ENCODE results near the gene SLC9A6.

Gene SLC9A6

GRCh38 chrX:135985157-135985972, at the start of gene SLC9A6:
SLC9A6 (plus strand) TSS chrX:135985435; CDS start chrX:135985659, 224 bp downstream.
- Mint-ChIP-seq H3K9me3 (no peaks in the 10 kb centered on the region), H3K4me3 (peak within 1 kb of the TSS; percentile 85), H3K36me3 (ENCODE audit: low read depth) (peaks cover 4% of the 10 kb centered on the region), H3K27me3 (peaks cover 28% of the 10 kb centered on the region), H3K4me1 (ENCODE audit: low read depth) (peaks cover 50% of the 10 kb centered on the region), H3K27ac (peak within 1 kb of the TSS; percentile 87)
- DNase-seq: peak; percentile 79

GRCh38 chrX:135944486-135944885, 40.7 kb upstream of the SLC9A6 start:
- Mint-ChIP-seq H3K27me3 (peaks cover 19% of the 10 kb centered on the region), H3K27ac (no peak overlapping the region), H3K4me1 (ENCODE audit: low read depth) (no peaks in the 10 kb centered on the region), H3K36me3 (ENCODE audit: low read depth) (peaks cover 4% of the 10 kb centered on the region), H3K9me3 (no peaks in the 10 kb centered on the region), H3K4me3 (no peak overlapping the region)
- DNase-seq: no peak

- Mint-ChIP-seq H3K4me3 (no peak overlapping the region), H3K27ac (no peak overlapping the region), H3K36me3 (ENCODE audit: low read depth) (no peaks in the 10 kb centered on the region), H3K4me1 (ENCODE audit: low read depth) (no peaks in the 10 kb centered on the region), H3K9me3 (no peaks in the 10 kb centered on the region), H3K27me3 (peaks cover 3% of the 10 kb centered on the region)
- DNase-seq: no peak
Observed at GRCh38 chrX:135951291-135951690, 33.9 kb upstream of the SLC9A6 start.

- Mint-ChIP-seq H3K4me1 (ENCODE audit: low read depth) (peaks cover 19% of the 10 kb centered on the region), H3K27ac (peak overlapping the region; percentile 99), H3K27me3 (peaks cover 10% of the 10 kb centered on the region), H3K9me3 (no peaks in the 10 kb centered on the region), H3K4me3 (peak overlapping the region; percentile 91), H3K36me3 (ENCODE audit: low read depth) (peaks cover 18% of the 10 kb centered on the region)
- DNase-seq: peak; percentile 33
Observed at GRCh38 chrX:135973025-135973547, 12.1 kb upstream of the SLC9A6 start.

- peak within 1 kb of the TSS; percentile 99 for H3K27ac Mint-ChIP-seq
- H3K27me3 Mint-ChIP-seq: peaks cover 12% of the 10 kb centered on the region
- H3K36me3 Mint-ChIP-seq (ENCODE audit: low read depth): peaks cover 18% of the 10 kb centered on the region
- DNase-seq: peak; percentile 86
- peak within 1 kb of the TSS; percentile 91 for H3K4me3 Mint-ChIP-seq
- no peaks in the 10 kb centered on the region for H3K9me3 Mint-ChIP-seq
- peaks cover 19% of the 10 kb centered on the region for H3K4me1 Mint-ChIP-seq (ENCODE audit: low read depth)
Observed at GRCh38 chrX:135973548-135974278, 11.5 kb upstream of the SLC9A6 start, which contains the start of gene MMGT1. MMGT1 (minus strand) TSS chrX:135973988; CDS start chrX:135973675, 313 bp downstream.

GRCh38 chrX:135974279-135974856, 10.9 kb upstream of the SLC9A6 start:
- H3K9me3 Mint-ChIP-seq: no peaks in the 10 kb centered on the region
- H3K36me3 Mint-ChIP-seq (ENCODE audit: low read depth): peaks cover 12% of the 10 kb centered on the region
- peaks cover 14% of the 10 kb centered on the region for H3K27me3 Mint-ChIP-seq
- peaks cover 19% of the 10 kb centered on the region for H3K4me1 Mint-ChIP-seq (ENCODE audit: low read depth)
- H3K4me3 Mint-ChIP-seq: peak overlapping the region; percentile 71
- H3K27ac Mint-ChIP-seq: peak overlapping the region; percentile 73
- no peak for DNase-seq

GRCh38 chrX:135975421-135975820, 9.8 kb upstream of the SLC9A6 start:
- H3K4me1 Mint-ChIP-seq (ENCODE audit: low read depth): peaks cover 19% of the 10 kb centered on the region
- DNase-seq: no peak
- no peak overlapping the region for H3K4me3 Mint-ChIP-seq
- no peak overlapping the region for H3K27ac Mint-ChIP-seq
- peaks cover 10% of the 10 kb centered on the region for H3K36me3 Mint-ChIP-seq (ENCODE audit: low read depth)
- no peaks in the 10 kb centered on the region for H3K9me3 Mint-ChIP-seq
- peaks cover 13% of the 10 kb centered on the region for H3K27me3 Mint-ChIP-seq

GRCh38 chrX:135977611-135978010, 7.6 kb upstream of the SLC9A6 start:
- peaks cover 8% of the 10 kb centered on the region for H3K36me3 Mint-ChIP-seq (ENCODE audit: low read depth)
- peaks cover 17% of the 10 kb centered on the region for H3K4me1 Mint-ChIP-seq (ENCODE audit: low read depth)
- no peak overlapping the region for H3K4me3 Mint-ChIP-seq
- no peak overlapping the region for H3K27ac Mint-ChIP-seq
- DNase-seq: no peak
- no peaks in the 10 kb centered on the region for H3K9me3 Mint-ChIP-seq
- peaks cover 23% of the 10 kb centered on the region for H3K27me3 Mint-ChIP-seq

- DNase-seq: no peak
- H3K4me3 Mint-ChIP-seq: no peak overlapping the region
- H3K27me3 Mint-ChIP-seq: peaks cover 33% of the 10 kb centered on the region
- no peaks in the 10 kb centered on the region for H3K9me3 Mint-ChIP-seq
- H3K27ac Mint-ChIP-seq: no peak overlapping the region
- H3K36me3 Mint-ChIP-seq (ENCODE audit: low read depth): no peaks in the 10 kb centered on the region
- H3K4me1 Mint-ChIP-seq (ENCODE audit: low read depth): peaks cover 35% of the 10 kb centered on the region
Observed at GRCh38 chrX:135981010-135981409, 4.2 kb upstream of the SLC9A6 start.

- Mint-ChIP-seq H3K27ac (no peak overlapping the region), H3K36me3 (ENCODE audit: low read depth) (no peaks in the 10 kb centered on the region), H3K9me3 (no peaks in the 10 kb centered on the region), H3K27me3 (peaks cover 33% of the 10 kb centered on the region), H3K4me3 (no peak overlapping the region), H3K4me1 (ENCODE audit: low read depth) (peaks cover 36% of the 10 kb centered on the region)
- no peak for DNase-seq
Observed at GRCh38 chrX:135981668-135982067, 3.6 kb upstream of the SLC9A6 start.

GRCh38 chrX:135982860-135983259, 2.4 kb upstream of the SLC9A6 start:
- DNase-seq: no peak
- H3K27ac Mint-ChIP-seq: peak overlapping the region; percentile 87
- no peaks in the 10 kb centered on the region for H3K9me3 Mint-ChIP-seq
- peak overlapping the region; percentile 85 for H3K4me3 Mint-ChIP-seq
- peaks cover 41% of the 10 kb centered on the region for H3K4me1 Mint-ChIP-seq (ENCODE audit: low read depth)
- no peaks in the 10 kb centered on the region for H3K36me3 Mint-ChIP-seq (ENCODE audit: low read depth)
- peaks cover 33% of the 10 kb centered on the region for H3K27me3 Mint-ChIP-seq

- H3K4me3 Mint-ChIP-seq: peak overlapping the region; percentile 85
- no peaks in the 10 kb centered on the region for H3K36me3 Mint-ChIP-seq (ENCODE audit: low read depth)
- no peak for DNase-seq
- H3K27me3 Mint-ChIP-seq: peaks cover 28% of the 10 kb centered on the region
- H3K4me1 Mint-ChIP-seq (ENCODE audit: low read depth): peaks cover 46% of the 10 kb centered on the region
- H3K27ac Mint-ChIP-seq: peak overlapping the region; percentile 87
- no peaks in the 10 kb centered on the region for H3K9me3 Mint-ChIP-seq
Observed at GRCh38 chrX:135984256-135984655, 979 bp upstream of the SLC9A6 start.

GRCh38 chrX:135984791-135985156, 461 bp upstream of the SLC9A6 start:
- Mint-ChIP-seq H3K27me3 (peaks cover 28% of the 10 kb centered on the region), H3K4me3 (peak overlapping the region; percentile 85), H3K27ac (peak overlapping the region; percentile 87), H3K36me3 (ENCODE audit: low read depth) (peaks cover 4% of the 10 kb centered on the region), H3K4me1 (ENCODE audit: low read depth) (peaks cover 50% of the 10 kb centered on the region), H3K9me3 (no peaks in the 10 kb centered on the region)
- DNase-seq: no peak

GRCh38 chrX:135985973-135986310, 707 bp downstream of the SLC9A6 start:
- peak overlapping the region; percentile 83 for H3K27ac Mint-ChIP-seq
- H3K27me3 Mint-ChIP-seq: peaks cover 26% of the 10 kb centered on the region
- no peaks in the 10 kb centered on the region for H3K9me3 Mint-ChIP-seq
- peaks cover 6% of the 10 kb centered on the region for H3K36me3 Mint-ChIP-seq (ENCODE audit: low read depth)
- peaks cover 50% of the 10 kb centered on the region for H3K4me1 Mint-ChIP-seq (ENCODE audit: low read depth)
- H3K4me3 Mint-ChIP-seq: peak overlapping the region; percentile 85
- DNase-seq: no peak

Measured in activated T-cell treated with anti-CD3 and anti-CD28 coated beads, Interleukin-2, amount 50 U/mL, for 24 hours (primary cell).